ENCODE data around the gene SYT11. TPM values are rescaled to one million over a fixed set of nuclear protein-coding genes. Genes with fewer than 3 reads are reported as not detected.

Gene SYT11
- polyA plus RNA-seq, 2 of the 4 experiments (the other 2 are of a cell fraction) = 2.5 to 2.8 TPM

DNA sequence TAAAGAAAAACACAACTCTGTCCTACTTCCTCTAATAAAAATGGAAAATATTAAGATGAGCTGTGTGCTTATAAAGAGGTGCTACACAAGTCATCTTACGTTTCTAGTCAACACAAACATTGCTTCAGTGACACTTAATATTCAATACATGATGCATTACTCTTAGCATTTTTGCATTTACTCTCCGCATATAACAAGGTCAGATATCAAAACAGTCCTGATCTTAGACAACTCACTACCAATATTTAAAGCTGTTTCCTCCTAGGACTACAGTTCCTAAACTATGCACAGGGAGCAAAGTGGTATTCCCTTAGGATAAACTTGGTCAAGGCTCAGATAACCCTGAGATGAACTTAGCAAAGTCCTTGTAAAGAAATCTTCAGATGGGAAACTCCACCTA is 39.5 kb downstream of the SYT11 start:
- ChIA-PET POLR2A (no interaction called here), CTCF (interaction anchor here (0.5 to 1.8 kb wide), 9 partner anchors 14 to 116 kb away, joined by 3 to 8 read pairs (median 3); no protein-coding TSS in a partner anchor)
- FAIRE-seq = no peak
- H3K27ac ChIP-seq = no peak overlapping the region
- no peak for ATAC-seq
- DNase-seq (ENCODE audit: low read depth in 1 of 2, low spot score in 1 of 2) = no peak
- TF ChIP-seq RAD21 (conservative IDR thresholded peaks at IDR 0.05 in 1 of 2, IDR thresholded peaks at IDR 0.05 in 1 of 2) (no peak), HOXA7 (CRISPR knock-in tag; IDR thresholded peaks at IDR 0.05) (no peak), KDM1A (IDR thresholded peaks at IDR 0.05; ENCODE audit: low read depth) (no peak), KDM5A (IDR thresholded peaks at IDR 0.05) (no peak), JUN (IDR thresholded peaks at IDR 0.05) (no peak), CHD4 (IDR thresholded peaks at IDR 0.05; ENCODE audit: borderline replicate concordance) (no peak), NPAS2 (CRISPR knock-in tag; IDR thresholded peaks at IDR 0.05; ENCODE audit: borderline replicate concordance) (no peak), JUNB (IDR thresholded peaks at IDR 0.05) (no peak), BHLHE40 (IDR thresholded peaks at IDR 0.05; ENCODE audit: low read depth, low read length) (no peak), PHF8 (IDR thresholded peaks at IDR 0.05; ENCODE audit: borderline replicate concordance, low read depth) (no peak), FOXS1 (CRISPR knock-in tag; IDR thresholded peaks at IDR 0.05) (no peak), EP300 (IDR thresholded peaks at IDR 0.05) (no peak), MYC (IDR thresholded peaks at IDR 0.05; ENCODE audit: borderline replicate concordance, low read length) (no peak), CEBPB (IDR thresholded peaks at IDR 0.05) (no peak), SREBF2 (IDR thresholded peaks at IDR 0.05) (no peak), CBX2 (IDR thresholded peaks at IDR 0.05; ENCODE audit: borderline replicate concordance, low read depth) (no peak)
- TF ChIP-seq, protein P1, sequence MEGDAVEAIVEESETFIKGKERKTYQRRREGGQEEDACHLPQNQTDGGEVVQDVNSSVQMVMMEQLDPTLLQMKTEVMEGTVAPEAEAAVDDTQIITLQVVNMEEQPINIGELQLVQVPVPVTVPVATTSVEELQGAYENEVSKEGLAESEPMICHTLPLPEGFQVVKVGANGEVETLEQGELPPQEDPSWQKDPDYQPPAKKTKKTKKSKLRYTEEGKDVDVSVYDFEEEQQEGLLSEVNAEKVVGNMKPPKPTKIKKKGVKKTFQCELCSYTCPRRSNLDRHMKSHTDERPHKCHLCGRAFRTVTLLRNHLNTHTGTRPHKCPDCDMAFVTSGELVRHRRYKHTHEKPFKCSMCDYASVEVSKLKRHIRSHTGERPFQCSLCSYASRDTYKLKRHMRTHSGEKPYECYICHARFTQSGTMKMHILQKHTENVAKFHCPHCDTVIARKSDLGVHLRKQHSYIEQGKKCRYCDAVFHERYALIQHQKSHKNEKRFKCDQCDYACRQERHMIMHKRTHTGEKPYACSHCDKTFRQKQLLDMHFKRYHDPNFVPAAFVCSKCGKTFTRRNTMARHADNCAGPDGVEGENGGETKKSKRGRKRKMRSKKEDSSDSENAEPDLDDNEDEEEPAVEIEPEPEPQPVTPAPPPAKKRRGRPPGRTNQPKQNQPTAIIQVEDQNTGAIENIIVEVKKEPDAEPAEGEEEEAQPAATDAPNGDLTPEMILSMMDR (IDR thresholded peaks at IDR 0.05) = no peak
- TF ChIP-seq, protein P2, sequence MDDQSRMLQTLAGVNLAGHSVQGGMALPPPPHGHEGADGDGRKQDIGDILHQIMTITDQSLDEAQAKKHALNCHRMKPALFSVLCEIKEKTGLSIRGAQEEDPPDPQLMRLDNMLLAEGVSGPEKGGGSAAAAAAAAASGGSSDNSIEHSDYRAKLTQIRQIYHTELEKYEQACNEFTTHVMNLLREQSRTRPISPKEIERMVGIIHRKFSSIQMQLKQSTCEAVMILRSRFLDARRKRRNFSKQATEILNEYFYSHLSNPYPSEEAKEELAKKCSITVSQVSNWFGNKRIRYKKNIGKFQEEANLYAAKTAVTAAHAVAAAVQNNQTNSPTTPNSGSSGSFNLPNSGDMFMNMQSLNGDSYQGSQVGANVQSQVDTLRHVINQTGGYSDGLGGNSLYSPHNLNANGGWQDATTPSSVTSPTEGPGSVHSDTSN (IDR thresholded peaks at IDR 0.05) = no peak
- TF ChIP-seq, protein P3, sequence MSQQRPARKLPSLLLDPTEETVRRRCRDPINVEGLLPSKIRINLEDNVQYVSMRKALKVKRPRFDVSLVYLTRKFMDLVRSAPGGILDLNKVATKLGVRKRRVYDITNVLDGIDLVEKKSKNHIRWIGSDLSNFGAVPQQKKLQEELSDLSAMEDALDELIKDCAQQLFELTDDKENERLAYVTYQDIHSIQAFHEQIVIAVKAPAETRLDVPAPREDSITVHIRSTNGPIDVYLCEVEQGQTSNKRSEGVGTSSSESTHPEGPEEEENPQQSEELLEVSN (IDR thresholded peaks at IDR 0.05; ENCODE audit: borderline replicate concordance, low read depth) = no peak
- TF ChIP-seq, protein P4, sequence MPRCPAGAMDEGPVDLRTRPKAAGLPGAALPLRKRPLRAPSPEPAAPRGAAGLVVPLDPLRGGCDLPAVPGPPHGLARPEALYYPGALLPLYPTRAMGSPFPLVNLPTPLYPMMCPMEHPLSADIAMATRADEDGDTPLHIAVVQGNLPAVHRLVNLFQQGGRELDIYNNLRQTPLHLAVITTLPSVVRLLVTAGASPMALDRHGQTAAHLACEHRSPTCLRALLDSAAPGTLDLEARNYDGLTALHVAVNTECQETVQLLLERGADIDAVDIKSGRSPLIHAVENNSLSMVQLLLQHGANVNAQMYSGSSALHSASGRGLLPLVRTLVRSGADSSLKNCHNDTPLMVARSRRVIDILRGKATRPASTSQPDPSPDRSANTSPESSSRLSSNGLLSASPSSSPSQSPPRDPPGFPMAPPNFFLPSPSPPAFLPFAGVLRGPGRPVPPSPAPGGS (IDR thresholded peaks at IDR 0.05) = no peak
- H3K4me3 ChIP-seq = no peak overlapping the region
- no peaks in the 10 kb centered on the region for H3K9me3 ChIP-seq
- H3K4me1 ChIP-seq = peaks cover 6% of the 10 kb centered on the region
- no peak overlapping the region for H3K4me2 ChIP-seq
- WGBS (ENCODE audit: missing lambda C conversion rate) = 85% methylated on average over 2 of the region's 2 CpGs

DNA sequence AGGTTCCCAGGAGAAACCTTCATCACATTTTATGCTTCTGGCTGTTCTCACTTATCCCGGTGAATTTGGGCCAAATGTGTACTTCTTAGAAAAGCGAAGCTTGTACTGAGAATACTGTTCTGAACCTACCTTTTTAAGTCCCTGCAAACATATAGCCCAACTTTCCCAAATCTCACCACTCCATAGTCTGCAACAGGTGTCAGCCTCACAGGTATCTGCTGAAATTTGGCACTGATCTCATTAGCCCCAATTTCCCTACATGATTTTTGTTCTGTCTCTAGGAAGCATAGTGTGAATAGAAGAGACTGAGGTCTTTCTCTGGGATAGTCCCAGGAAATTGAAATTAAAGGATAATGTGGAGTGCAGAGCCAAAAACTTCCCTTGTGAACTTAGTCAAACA is 40.3 kb downstream of the SYT11 start:
- Histone ChIP-seq H3K4me3 (no peak overlapping the region), H3K27ac (no peak overlapping the region), H3K4me1 (no peaks in the 10 kb centered on the region), H3K9me3 (no peaks in the 10 kb centered on the region), H3K4me2 (no peak overlapping the region)
- TF ChIP-seq SREBF2 (IDR thresholded peaks at IDR 0.05) = no peak
- no peak for TF ChIP-seq HOXA7 (CRISPR knock-in tag; IDR thresholded peaks at IDR 0.05)
- TF ChIP-seq SMC3 (IDR thresholded peaks at IDR 0.05) = no peak
- TF ChIP-seq, protein P1 (IDR thresholded peaks at IDR 0.05) = no peak
- TF ChIP-seq, protein P5, sequence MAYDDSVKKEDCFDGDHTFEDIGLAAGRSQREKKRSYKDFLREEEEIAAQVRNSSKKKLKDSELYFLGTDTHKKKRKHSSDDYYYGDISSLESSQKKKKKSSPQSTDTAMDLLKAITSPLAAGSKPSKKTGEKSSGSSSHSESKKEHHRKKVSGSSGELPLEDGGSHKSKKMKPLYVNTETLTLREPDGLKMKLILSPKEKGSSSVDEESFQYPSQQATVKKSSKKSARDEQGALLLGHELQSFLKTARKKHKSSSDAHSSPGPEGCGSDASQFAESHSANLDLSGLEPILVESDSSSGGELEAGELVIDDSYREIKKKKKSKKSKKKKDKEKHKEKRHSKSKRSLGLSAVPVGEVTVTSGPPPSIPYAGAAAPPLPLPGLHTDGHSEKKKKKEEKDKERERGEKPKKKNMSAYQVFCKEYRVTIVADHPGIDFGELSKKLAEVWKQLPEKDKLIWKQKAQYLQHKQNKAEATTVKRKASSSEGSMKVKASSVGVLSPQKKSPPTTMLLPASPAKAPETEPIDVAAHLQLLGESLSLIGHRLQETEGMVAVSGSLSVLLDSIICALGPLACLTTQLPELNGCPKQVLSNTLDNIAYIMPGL (CRISPR knock-in tag; IDR thresholded peaks at IDR 0.05; ENCODE audit: borderline replicate concordance) = no peak
- no peak for TF ChIP-seq KDM5A (IDR thresholded peaks at IDR 0.05)
- no peak for TF ChIP-seq ZNF302 (CRISPR knock-in tag; IDR thresholded peaks at IDR 0.05)
- no peak for TF ChIP-seq HDAC2 (IDR thresholded peaks at IDR 0.05)
- TF ChIP-seq RCOR1 (IDR thresholded peaks at IDR 0.05; ENCODE audit: low read depth, low read length) = no peak
- ChIA-PET POLR2A (no interaction called here), CTCF (interaction anchor here (0.6 to 1.8 kb wide), 6 partner anchors 9 to 117 kb away, joined by 3 to 8 read pairs (median 4); no protein-coding TSS in a partner anchor)
- 96% methylated on average over 2 of the region's 2 CpGs for WGBS (ENCODE audit: missing lambda C conversion rate)
- no peak for DNase-seq (ENCODE audit: low read depth in 1 of 2, low spot score in 1 of 2)
- FAIRE-seq = no peak
- ATAC-seq = no peak

Measured in A549 (cell line).